Activated CD4-positive, alpha-beta T cell treated with anti-CD3 and anti-CD28 coated beads, Interleukin-2, Interleukin-4, amounts not matched to agents 100 ng/mL and 50 ng/mL, durations not matched to agents 16 hours and 8 hours (primary cell): ENCODE measurements around the gene IFI6.
"Not testable (repeated sequence)": the region's sequence is repeated elsewhere in the genome, so short reads cannot be mapped to it uniquely, and the experiment has no call there.

Experiments
- DNase-seq: peaks from one replicate; pipeline ENCODE4 v3.0.0-alpha.2; 2020; ENCODE audit warnings: low spot score

The IFI6 gene

DNA sequence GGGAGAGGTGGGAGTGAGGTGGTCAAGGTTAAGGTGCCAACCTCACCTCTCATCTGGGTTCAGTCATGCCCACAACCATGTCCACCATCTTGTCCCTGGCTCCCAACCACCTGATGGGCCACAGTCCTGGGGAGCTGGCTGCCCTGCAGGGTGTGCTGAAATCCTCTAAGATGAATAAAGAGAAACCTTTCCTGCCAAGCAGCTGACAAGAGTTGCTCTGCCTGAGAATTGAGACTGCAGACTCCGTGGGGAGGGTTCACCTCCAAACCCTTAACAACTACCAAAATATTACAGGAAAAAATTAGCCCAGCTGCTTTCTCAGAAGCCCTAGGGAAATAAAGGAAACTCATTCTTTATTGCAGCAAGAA lies 21.8 kb downstream of the IFI6 start:
- no peak for DNase-seq

GRCh38 chr1:27649306-27649635 lies 22.7 kb downstream of the IFI6 start:
- no peak for DNase-seq

GRCh38 chr1:27648602-27649305 lies 23.2 kb downstream of the IFI6 start:
- no peak for DNase-seq

GRCh38 chr1:27647328-27647727 lies 24.7 kb downstream of the IFI6 start:
- no peak for DNase-seq

- DNase-seq = no peak
Observed at GRCh38 chr1:27646676-27647075, 25.3 kb downstream of the IFI6 start.

GRCh38 chr1:27645071-27645415 lies 26.9 kb downstream of the IFI6 start:
- no peak for DNase-seq

GRCh38 chr1:27644369-27645070 lies 27.5 kb downstream of the IFI6 start:
- DNase-seq = no peak

GRCh38 chr1:27643600-27644368 lies 28.2 kb downstream of the IFI6 start:
- peak; percentile 69 for DNase-seq

DNA sequence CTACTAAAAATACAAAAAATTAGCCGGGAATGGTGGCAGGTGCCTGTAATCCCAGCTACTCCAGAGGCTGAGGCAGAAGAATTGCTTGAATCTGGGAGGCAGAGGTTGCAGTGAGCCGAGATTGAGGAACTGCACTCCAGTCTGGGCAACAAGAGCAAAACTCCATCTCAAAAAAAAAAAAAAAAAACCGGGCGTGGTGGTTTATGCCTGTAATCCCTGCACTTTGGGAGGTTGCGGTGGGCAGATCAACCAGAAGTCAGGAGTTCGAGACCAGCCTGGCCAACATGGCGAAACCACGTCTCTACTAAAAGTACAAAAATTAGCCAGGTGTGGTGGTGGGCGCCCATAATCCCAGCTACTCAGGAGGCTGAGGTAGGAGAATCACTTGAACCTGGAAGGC lies 31.5 kb downstream of the IFI6 start:
- not testable (repeated sequence) for DNase-seq

GRCh38 chr1:27638805-27639204 lies 33.2 kb downstream of the IFI6 start:
- no peak for DNase-seq

- DNase-seq = no peak
Observed at GRCh38 chr1:27638047-27638734, 33.8 kb downstream of the IFI6 start.

- no peak for DNase-seq
Observed at GRCh38 chr1:27635396-27636142, 36.4 kb downstream of the IFI6 start.

- DNase-seq = no peak
Observed at GRCh38 chr1:27634985-27635367, 37.0 kb downstream of the IFI6 start, which contains the start of gene FGR. Gene FGR, minus strand, starts transcription at chr1:27635185. Its CDS starts 11,269 bp downstream, at chr1:27623916.

DNA sequence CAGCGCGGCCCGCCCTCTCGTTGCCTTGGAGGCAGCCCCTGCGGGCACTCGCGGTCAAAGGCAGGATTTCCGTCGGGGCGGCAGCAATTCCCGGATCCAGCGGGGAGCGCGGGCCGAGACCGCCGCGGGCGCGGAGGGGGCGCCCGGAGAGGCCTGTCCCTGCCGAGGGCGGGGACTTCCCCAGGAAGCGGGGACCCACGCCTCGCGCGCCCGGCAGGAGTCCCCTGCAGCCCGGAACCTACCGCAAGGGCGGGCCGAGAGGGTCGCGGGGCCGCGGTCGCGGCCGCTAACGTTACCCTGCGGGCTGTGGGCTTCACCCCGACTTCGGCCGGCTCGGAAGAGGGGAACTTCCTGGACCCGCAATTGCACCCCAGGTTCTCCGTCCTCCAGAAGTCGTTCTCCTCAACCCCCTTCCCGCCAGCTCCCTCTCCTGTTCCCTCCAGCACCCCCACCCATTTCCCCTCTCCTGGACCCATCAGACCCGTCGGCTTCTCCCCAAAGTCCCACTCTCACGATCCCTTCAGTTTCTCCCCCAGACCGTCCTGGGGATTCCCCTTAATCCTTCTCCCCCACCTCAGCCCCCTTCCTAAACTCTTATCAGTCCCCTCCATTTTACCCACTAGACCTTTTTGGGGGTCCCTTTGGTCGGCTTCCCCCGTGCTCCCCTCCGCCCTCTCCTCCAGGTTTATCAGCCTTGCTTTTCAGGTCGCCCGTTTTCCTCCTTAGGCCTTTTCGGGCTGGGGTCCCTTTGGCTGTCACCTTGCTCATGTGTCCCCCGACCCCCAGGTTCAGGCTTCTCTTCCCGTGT lies 37.6 kb downstream of the IFI6 start:
- DNase-seq = no peak

- no peak for DNase-seq
Observed at GRCh38 chr1:27633640-27634176, 38.3 kb downstream of the IFI6 start.

GRCh38 chr1:27633298-27633610 lies 38.7 kb downstream of the IFI6 start:
- DNase-seq = no peak

DNA sequence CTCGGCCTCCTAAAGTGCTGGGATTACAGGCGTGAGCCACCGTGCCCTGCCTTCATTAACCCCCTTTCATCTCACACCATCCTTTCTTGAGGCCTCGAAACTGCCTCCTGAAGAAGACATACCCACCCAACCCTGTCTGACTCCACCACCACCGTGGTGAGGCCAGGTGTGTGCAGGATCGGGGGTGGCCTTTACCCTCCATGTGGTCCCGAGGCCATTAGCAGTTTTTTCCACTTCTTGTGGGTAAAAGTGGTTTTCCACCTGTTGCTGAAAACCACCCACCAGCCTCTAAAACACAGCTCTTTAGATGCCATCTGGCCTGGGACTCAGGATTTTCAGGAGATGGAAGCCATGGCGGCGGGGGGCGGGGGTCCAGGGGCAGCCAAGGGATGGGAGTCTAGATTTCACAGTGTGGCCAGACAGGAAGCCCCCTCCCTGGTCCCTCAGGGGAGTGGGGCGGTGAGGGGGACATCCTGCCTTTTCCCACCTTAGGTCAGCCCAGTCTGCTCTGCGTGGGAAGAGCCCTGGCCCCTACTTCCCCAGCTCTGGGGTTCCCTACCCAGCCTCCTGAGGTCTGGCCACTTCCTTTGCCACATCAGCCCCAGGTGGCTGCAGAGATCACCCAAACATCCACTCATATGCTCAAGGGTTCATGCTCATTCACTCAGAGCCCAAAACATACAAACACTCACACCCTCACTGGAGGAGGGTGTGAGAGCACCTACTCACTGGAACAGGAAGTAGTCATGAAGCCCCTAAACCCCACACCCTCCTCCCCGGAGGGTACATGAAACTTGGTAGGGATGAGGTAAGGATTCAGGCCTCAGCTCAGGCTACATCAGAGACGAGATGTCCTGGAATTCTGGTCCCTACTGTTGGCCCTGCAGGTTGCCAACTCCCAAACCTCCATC lies 39.4 kb downstream of the IFI6 start:
- peak; percentile 61 for DNase-seq

GRCh38 chr1:27630859-27631491 lies 41.0 kb downstream of the IFI6 start:
- DNase-seq = no peak

DNA sequence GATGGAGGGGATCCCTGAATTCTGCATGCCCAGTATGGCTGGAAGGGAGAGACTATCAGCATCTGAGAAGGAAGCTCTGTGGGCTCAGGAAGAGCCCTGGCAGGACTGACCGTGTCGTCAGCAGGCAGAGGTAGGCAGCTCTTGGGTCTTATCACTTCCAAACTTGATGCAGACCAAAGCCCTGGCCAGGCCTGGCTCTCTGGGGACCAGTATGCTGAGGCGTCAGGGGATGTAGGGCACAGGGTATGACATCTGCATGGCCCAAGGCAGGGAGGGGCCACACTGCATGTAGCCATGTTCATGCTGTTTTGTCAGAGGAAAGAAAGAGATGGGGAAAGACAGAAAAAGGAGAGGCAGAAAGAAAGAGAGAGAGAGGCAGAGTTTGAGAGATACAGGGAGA lies 43.3 kb downstream of the IFI6 start:
- no peak for DNase-seq
